Lung (tissue), 12 donors: Measurements from ENCODE around the gene DHRS13. TPM values are rescaled to one million over a fixed set of nuclear protein-coding genes. Genes with fewer than 3 reads are reported as not detected.
A peak's percentile ranks its signal among the peaks of the same experiment; 100 is the strongest.

ENCODE experiments used
- ATAC-seq: fragments of 200-7000 bp; cut with Tn5 transposase; one replicate; pipeline ENCODE4 v1.9.1; 2020; ENCODE audit warnings: moderate number of reproducible peaks; ENCODE audit not compliant: insufficient read depth, low FRiP score
- DNase-seq, 3 donors: peaks; one replicate each; pipeline ENCODE4 v3.0.0-alpha.2; 2013 to 2017
- H3K27ac ChIP-seq, 2 donors: one replicate each; pipeline ENCODE4 v1.5.1; 2013; ENCODE audit warnings: mild to moderate bottlenecking in 2 of 2, moderate library complexity in 2 of 2, control low read depth in 1 of 2, inconsistent platforms in 1 of 2, low read depth in 1 of 2, low read length in 1 of 2
- H3K27me3 ChIP-seq, 3 donors: one replicate each; pipeline ENCODE4 v1.5.1; 2013; ENCODE audit warnings: low read length in 2 of 3; ENCODE audit not compliant: control insufficient read depth in 3 of 3, insufficient read depth in 3 of 3
- H3K36me3 ChIP-seq, 4 donors: one replicate each; pipeline ENCODE4 v1.5.1; 2013; ENCODE audit warnings: low read length in 4 of 4, mild to moderate bottlenecking in 1 of 4, moderate library complexity in 1 of 4; ENCODE audit not compliant: control insufficient read depth in 4 of 4, insufficient read depth in 4 of 4
- H3K4me1 ChIP-seq, 5 donors: one replicate each; pipeline ENCODE4 v1.5.1; 2013; ENCODE audit warnings: low read length in 5 of 5, mild to moderate bottlenecking in 2 of 5, moderate library complexity in 1 of 5; ENCODE audit not compliant: control insufficient read depth in 5 of 5, insufficient read depth in 5 of 5
- H3K4me3 ChIP-seq: one replicate; pipeline ENCODE4 v1.5.1; 2013; ENCODE audit warnings: mild to moderate bottlenecking, control low read depth, moderate library complexity
- H3K9ac ChIP-seq, 2 donors: one replicate each; pipeline ENCODE4 v1.5.1; 2013; ENCODE audit warnings: low read length in 2 of 2, control low read depth in 1 of 2; ENCODE audit not compliant: insufficient read depth in 1 of 2
- H3K9me3 ChIP-seq, 4 donors: one replicate each; pipeline ENCODE4 v1.5.1; 2013; ENCODE audit warnings: low read length in 3 of 4, mild to moderate bottlenecking in 1 of 4, moderate library complexity in 1 of 4; ENCODE audit not compliant: control insufficient read depth in 4 of 4, insufficient read depth in 3 of 4
- CTCF ChIP-seq: IDR thresholded peaks from 2 replicates; pipeline ENCODE4 v1.5.1; 2012; ENCODE audit warnings: mild to moderate bottlenecking; ENCODE audit errors: control extremely low read depth, extremely low read depth
- WGBS, 2 donors: extraction: QIAGEN DNeasy Blood & Tissue Kit; methylation state at CpG; one replicate each; pipeline ENCODE4 v1.1.7; 2013; 5-methylcytosine and 5-hydroxymethylcytosine counted together
- polyA plus RNA-seq, 2 donors: library from polyadenylated mRNA; stranded (reverse); fragments of 200-250 nt; gene quantifications; one replicate each; pipeline ENCODE4 v1.2.1, GENCODE V29; 2013
- total RNA-seq, 2 donors: library from RNA; depleted of rRNA in 1 of 2; stranded (reverse); fragments of >200 nt in 1 of 2; gene quantifications; one replicate each; pipeline ENCODE4 v1.2.1, GENCODE V29; 2014 to 2021
- donor health status: control.
- donor health status: control.
- donor health status: Bipolar disorder and iron deficiency.
- donor health status: healthy.
- donor health status: DM: yes; HTN: yes; CAD: no.

Gene DHRS13
- total and polyA plus RNA-seq, 4 donors: 10.5 to 29.9 (median 17.4) TPM

- peaks cover 0 to 27% (median 12%) of the 10 kb centered on the region in 5 donors for H3K4me1 ChIP-seq
Observed at GRCh38 chr17:28907709-28908475, 5.0 kb upstream of the DHRS13 start.

GRCh38 chr17:28906706-28907438 lies 4.0 kb upstream of the DHRS13 start:
- Histone ChIP-seq H3K4me1 (peaks cover 0 to 31% (median 7%) of the 10 kb centered on the region in 5 donors), H3K9me3 (no peaks in the 10 kb centered on the region), H3K27me3 (no peaks in the 10 kb centered on the region), H3K9ac (no peak overlapping the region), H3K36me3 (peaks cover 12 to 44% (median 35%) of the 10 kb centered on the region in 4 donors), H3K27ac (no peak overlapping the region), H3K4me3 (no peak overlapping the region)
- WGBS, 2 donors: 76 to 80% methylated on average over 7 of the region's 7 CpGs
- TF ChIP-seq CTCF: no peak
- ATAC-seq (no peak), DNase-seq (peak; percentile 46 to 68 (median 62))

More at GRCh38 chr17:28907709-28908475, 5.0 kb upstream of the DHRS13 start:
- ATAC-seq (no peak), DNase-seq (peak; percentile 42 to 88 (median 77))
- no peaks in the 10 kb centered on the region for H3K9me3 ChIP-seq
- no peaks in the 10 kb centered on the region for H3K27me3 ChIP-seq
- H3K4me3 ChIP-seq: no peak overlapping the region
- peak overlapping the region in 1 of 2 donors; percentile 60 for H3K27ac ChIP-seq
- WGBS, 2 donors: 83 to 86% methylated on average over 3 of the region's 3 CpGs
- H3K9ac ChIP-seq: no peak overlapping the region
- no peak for TF ChIP-seq CTCF
- peaks cover 14 to 53% (median 44%) of the 10 kb centered on the region in 4 donors for H3K36me3 ChIP-seq

GRCh38 chr17:28906276-28906675 lies 3.4 kb upstream of the DHRS13 start:
- DNase-seq: peak; percentile 41 to 57 (median 53)
- no peak for ATAC-seq
- H3K36me3 ChIP-seq: peaks cover 12 to 38% (median 32%) of the 10 kb centered on the region in 4 donors
- WGBS, 2 donors: 81 to 82% methylated on average over 9 of the region's 9 CpGs
- H3K4me1 ChIP-seq: peaks cover 0 to 31% (median 5%) of the 10 kb centered on the region in 5 donors
- H3K27ac ChIP-seq: no peak overlapping the region
- H3K9ac ChIP-seq: no peak overlapping the region
- no peak for TF ChIP-seq CTCF
- H3K4me3 ChIP-seq: no peak overlapping the region
- H3K9me3 ChIP-seq: no peaks in the 10 kb centered on the region
- H3K27me3 ChIP-seq: no peaks in the 10 kb centered on the region
